ENCODE results near the gene ZNF718. TPM values are rescaled to one million over a fixed set of nuclear protein-coding genes. Genes with fewer than 3 reads are reported as not detected.

Gene ZNF718
- total and polyA plus RNA-seq, 2 of the 13 experiments (the other 11 are each of a cell fraction or from before 2014, with no cell fraction given), result not detected

DNA sequence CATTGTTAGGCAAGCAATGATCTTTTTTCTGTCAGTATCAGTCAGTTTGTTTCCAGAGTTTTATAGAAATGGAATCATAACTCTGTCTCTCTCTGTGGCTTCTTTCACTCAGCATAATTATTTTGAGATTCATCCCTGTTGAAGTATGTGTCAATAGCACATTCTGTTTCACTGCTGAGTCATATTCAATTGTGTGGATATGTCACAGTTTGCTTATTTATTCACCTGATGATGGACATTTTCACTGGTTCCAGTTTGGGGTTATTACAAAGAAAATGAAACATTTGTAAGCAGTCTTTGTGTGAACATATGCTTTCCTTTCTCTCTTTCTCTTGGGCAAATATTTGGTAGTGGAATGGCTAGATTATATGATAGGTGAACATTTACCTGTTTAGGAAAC lies 10.2 kb upstream of the ZNF718 start:
- Histone ChIP-seq H3K79me2 (ENCODE audit: insufficient read depth, low read length) (no peaks in the 10 kb centered on the region), H3K4me2 (ENCODE audit: low read depth, low read length) (no peak overlapping the region), H3K27me3 (ENCODE audit: control insufficient read depth in 1 of 2, insufficient read depth in 2 of 2, low read length in 2 of 2) (no peaks in the 10 kb centered on the region; a peak in 1 of 5 replicates), H3K27ac (ENCODE audit: extremely low read length, insufficient read depth, low read length) (no peak overlapping the region), H4K20me1 (ENCODE audit: insufficient read depth, low read length) (no peaks in the 10 kb centered on the region), H3K9ac (ENCODE audit: insufficient read depth, low read depth, low read length) (no peak overlapping the region), H3K9me3 (ENCODE audit: low read length) (peaks cover 95% of the 10 kb centered on the region), H3K36me3 (replicated peaks in 1 of 2; ENCODE audit: control insufficient read depth in 1 of 2, insufficient read depth in 2 of 2, low read length in 2 of 2) (no peaks in the 10 kb centered on the region), H3K4me1 (ENCODE audit: insufficient read depth, low read length) (no peaks in the 10 kb centered on the region), H2AFZ (ENCODE audit: low read length) (no peak overlapping the region), H3K4me3 (replicated peaks in 1 of 3; ENCODE audit: insufficient read depth in 1 of 3, low read depth in 2 of 3, low read length in 3 of 3) (no peak overlapping the region)
- TF ChIP-seq ZNF562 (CRISPR knock-in tag; IDR thresholded peaks at IDR 0.05; ENCODE audit: borderline replicate concordance), result no peak
- TF ChIP-seq MYNN (CRISPR knock-in tag; IDR thresholded peaks at IDR 0.05; ENCODE audit: low read depth), result no peak
- no peak for TF ChIP-seq ZNF556 (CRISPR knock-in tag; IDR thresholded peaks at IDR 0.05; ENCODE audit: borderline replicate concordance)
- TF ChIP-seq EZH2 (conservative IDR thresholded peaks at IDR 0.05; ENCODE audit: low read depth, low read length), result no peak
- no peak for TF ChIP-seq CCDC6 (CRISPR knock-in tag; IDR thresholded peaks at IDR 0.05)
- no peak for TF ChIP-seq CC2D1A (CRISPR knock-in tag; IDR thresholded peaks at IDR 0.05)
- TF ChIP-seq ZNF674 (CRISPR knock-in tag; IDR thresholded peaks at IDR 0.05; ENCODE audit: low read depth), result no peak
- TF ChIP-seq, protein P1, sequence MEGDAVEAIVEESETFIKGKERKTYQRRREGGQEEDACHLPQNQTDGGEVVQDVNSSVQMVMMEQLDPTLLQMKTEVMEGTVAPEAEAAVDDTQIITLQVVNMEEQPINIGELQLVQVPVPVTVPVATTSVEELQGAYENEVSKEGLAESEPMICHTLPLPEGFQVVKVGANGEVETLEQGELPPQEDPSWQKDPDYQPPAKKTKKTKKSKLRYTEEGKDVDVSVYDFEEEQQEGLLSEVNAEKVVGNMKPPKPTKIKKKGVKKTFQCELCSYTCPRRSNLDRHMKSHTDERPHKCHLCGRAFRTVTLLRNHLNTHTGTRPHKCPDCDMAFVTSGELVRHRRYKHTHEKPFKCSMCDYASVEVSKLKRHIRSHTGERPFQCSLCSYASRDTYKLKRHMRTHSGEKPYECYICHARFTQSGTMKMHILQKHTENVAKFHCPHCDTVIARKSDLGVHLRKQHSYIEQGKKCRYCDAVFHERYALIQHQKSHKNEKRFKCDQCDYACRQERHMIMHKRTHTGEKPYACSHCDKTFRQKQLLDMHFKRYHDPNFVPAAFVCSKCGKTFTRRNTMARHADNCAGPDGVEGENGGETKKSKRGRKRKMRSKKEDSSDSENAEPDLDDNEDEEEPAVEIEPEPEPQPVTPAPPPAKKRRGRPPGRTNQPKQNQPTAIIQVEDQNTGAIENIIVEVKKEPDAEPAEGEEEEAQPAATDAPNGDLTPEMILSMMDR (CRISPR knock-in tag; IDR thresholded peaks at IDR 0.05), result no peak
- no peak for TF ChIP-seq RFX5 (IDR thresholded peaks at IDR 0.05; ENCODE audit: low read depth, low read length)
- no peak for TF ChIP-seq MXI1 (IDR thresholded peaks at IDR 0.05; ENCODE audit: borderline replicate concordance, low read depth, low read length)
- no peak for TF ChIP-seq ZNF564 (CRISPR knock-in tag; IDR thresholded peaks at IDR 0.05)
- TF ChIP-seq, protein P2, sequence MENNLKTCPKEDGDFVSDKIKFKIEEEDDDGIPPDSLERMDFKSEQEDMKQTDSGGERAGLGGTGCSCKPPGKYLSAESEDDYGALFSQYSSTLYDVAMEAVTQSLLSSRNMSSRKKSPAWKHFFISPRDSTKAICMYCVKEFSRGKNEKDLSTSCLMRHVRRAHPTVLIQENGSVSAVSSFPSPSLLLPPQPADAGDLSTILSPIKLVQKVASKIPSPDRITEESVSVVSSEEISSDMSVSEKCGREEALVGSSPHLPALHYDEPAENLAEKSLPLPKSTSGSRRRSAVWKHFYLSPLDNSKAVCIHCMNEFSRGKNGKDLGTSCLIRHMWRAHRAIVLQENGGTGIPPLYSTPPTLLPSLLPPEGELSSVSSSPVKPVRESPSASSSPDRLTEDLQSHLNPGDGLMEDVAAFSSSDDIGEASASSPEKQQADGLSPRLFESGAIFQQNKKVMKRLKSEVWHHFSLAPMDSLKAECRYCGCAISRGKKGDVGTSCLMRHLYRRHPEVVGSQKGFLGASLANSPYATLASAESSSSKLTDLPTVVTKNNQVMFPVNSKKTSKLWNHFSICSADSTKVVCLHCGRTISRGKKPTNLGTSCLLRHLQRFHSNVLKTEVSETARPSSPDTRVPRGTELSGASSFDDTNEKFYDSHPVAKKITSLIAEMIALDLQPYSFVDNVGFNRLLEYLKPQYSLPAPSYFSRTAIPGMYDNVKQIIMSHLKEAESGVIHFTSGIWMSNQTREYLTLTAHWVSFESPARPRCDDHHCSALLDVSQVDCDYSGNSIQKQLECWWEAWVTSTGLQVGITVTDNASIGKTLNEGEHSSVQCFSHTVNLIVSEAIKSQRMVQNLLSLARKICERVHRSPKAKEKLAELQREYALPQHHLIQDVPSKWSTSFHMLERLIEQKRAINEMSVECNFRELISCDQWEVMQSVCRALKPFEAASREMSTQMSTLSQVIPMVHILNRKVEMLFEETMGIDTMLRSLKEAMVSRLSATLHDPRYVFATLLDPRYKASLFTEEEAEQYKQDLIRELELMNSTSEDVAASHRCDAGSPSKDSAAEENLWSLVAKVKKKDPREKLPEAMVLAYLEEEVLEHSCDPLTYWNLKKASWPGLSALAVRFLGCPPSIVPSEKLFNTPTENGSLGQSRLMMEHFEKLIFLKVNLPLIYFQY (CRISPR knock-in tag; IDR thresholded peaks at IDR 0.05; ENCODE audit: borderline replicate concordance), result no peak
- no peak for TF ChIP-seq ZNF430 (CRISPR knock-in tag; IDR thresholded peaks at IDR 0.05)
- ChIA-PET POLR2A (no interaction called here), CTCF (ENCODE audit: low intra/inter-chr PET ratio, low total read pairs) (no interaction called here)
- DNase-seq (ENCODE audit: low spot score) (no peak), FAIRE-seq (no peak), ATAC-seq (no peak)
- BruUV-seq (replicated peaks), result no TSS peak
- in situ Hi-C loops (cut with HindIII; ENCODE audit: extremely low pct_ligation_motif_present, low pct_unique_long_range_greater_than_20kb), result no loop called here
- intact Hi-C loops (cut with micrococcal nuclease; ENCODE audit: unreplicated experiment), result no loop called here
